Measurements from ENCODE around the gene HIGD1C.

HIGD1C gene

DNA sequence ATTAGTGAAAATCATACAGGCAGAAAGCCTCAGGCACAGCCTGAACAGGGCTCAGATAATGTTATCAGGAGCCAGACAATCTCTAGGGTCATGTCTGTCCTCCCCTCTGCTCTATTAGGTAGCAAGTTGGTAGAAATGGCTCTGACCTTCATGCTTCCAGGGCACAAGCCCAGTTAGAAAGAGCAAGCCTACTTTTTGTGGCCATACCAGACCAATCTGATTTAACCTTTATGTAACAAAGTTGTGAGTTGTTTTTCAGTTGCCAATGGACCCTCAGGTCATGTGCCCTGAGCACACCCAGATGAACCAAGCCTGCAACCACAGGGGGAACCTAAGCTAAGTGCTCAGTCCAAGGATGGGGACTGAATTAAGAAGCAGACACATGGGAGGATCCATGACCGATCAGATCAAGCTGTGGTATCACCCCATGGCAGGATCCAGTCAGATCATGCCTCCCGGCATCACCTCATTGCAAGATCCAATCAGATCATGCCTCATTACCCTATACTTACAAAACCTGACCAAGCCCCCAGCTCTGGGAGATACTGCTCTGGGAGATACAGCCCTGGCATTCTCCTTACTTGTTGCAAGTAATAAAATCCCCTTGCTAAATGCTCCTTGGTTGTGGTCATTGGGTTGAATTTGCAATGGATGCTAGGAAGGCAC, 18.8 kb upstream of the HIGD1C start:
- POLR2A ChIA-PET: no interaction called here
- CTCF ChIA-PET: no interaction called here
- no peak for DNase-seq (ENCODE audit: extremely low spot score)
- TF ChIP-seq, protein P1, sequence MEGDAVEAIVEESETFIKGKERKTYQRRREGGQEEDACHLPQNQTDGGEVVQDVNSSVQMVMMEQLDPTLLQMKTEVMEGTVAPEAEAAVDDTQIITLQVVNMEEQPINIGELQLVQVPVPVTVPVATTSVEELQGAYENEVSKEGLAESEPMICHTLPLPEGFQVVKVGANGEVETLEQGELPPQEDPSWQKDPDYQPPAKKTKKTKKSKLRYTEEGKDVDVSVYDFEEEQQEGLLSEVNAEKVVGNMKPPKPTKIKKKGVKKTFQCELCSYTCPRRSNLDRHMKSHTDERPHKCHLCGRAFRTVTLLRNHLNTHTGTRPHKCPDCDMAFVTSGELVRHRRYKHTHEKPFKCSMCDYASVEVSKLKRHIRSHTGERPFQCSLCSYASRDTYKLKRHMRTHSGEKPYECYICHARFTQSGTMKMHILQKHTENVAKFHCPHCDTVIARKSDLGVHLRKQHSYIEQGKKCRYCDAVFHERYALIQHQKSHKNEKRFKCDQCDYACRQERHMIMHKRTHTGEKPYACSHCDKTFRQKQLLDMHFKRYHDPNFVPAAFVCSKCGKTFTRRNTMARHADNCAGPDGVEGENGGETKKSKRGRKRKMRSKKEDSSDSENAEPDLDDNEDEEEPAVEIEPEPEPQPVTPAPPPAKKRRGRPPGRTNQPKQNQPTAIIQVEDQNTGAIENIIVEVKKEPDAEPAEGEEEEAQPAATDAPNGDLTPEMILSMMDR (IDR thresholded peaks at IDR 0.05; ENCODE audit: control extremely low read depth, extremely low read depth, low read depth, missing control alignments): no peak

DNA sequence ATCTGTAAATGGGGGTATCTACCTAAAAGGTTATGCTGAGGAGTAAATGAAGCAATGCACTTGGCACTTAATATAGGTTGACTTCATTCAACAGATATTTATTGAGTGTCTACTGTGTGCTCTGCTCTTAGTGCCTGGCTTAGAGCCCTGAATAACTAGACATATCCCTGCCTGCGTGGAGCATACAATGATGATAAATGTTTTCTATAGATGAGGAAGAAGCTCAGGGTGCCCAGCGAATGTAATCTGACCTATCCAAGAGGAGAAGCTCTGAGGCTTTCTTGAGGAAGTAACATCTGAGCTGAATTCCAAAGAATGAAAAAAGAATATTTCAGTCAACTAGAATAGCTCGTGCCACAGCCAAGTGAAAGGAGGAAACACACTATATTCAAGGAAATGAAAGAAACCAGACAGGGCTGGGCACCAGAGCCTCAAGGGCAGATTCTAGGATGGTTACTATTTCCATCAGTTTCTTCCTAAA, 17.9 kb upstream of the HIGD1C start:
- TF ChIP-seq, protein P1 (IDR thresholded peaks at IDR 0.05; ENCODE audit: control extremely low read depth, extremely low read depth, low read depth, missing control alignments): no peak
- no peak for DNase-seq (ENCODE audit: extremely low spot score)
- POLR2A ChIA-PET: no interaction called here
- CTCF ChIA-PET: no interaction called here

DNA sequence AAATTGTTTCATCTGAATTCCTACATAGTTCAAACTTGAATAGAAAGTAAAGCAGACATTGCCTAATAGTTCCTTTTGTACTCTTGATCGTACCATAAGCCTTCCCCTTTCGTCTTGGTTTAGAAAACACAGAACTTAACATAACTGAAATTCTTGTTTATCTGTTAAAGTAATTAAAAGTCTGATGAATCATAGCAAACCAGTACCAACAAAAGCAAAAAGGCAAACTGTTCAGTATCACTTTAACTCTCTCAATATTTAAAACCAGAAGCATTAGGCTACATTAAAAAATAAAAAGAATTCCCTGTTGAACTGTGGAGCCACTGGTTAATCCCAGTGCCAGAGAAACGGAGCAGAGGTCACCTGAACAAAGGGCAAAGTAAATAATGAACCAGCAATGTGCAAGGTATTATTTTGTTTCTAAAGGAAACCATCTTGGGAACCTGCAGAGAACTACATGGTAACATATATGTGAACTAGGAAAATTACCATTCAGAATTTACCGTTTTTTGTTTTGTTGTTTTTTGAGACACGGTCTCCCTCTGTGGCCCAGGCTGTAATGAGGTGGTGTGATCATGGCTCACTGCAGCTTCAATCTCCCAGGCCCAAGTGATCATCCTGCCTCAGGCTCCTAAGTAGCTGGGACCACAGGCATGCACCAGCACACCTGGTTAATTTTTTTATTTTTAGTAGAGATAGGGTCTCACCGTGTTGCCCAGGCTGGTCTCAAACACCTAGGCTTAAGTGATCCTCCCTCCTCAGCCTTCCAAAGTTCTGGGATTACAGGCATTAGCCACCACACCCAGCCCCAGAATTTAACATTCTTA, 17.1 kb upstream of the HIGD1C start:
- CTCF ChIA-PET: no interaction called here

DNA sequence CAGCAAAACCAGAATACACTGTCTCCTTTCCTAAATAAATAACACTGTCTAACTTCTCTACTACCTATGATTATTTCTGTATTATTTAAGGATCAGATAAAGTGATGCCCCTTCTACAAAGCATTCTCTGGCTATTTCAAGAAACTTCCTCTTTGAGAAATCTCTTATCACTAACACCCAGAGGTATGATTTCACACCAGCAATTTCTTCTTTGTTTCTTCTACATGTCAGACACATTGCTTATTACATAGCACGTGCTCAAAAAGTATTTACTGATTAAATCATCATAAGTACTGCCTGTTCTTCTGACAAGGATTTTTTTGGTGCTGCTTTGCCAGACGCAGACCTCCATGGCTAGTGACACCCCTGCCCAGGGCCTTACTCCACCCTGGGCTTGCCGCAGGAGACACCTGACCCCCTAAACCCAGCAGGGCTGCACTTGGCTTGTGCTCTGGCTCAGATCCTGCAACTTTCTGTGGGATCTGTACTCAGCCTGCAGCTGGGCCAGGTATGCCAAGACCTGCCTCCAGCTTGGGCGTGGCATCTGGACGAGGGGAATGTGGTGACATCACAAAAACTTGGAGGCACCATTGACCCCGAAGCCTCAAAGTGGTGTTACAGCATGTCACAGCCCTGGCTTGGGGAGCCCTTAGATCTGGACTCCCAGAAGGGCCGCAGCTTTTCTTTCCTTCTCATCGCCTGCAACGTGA, 15.4 kb upstream of the HIGD1C start:
- TF ChIP-seq, protein P1 (IDR thresholded peaks at IDR 0.05; ENCODE audit: control extremely low read depth, extremely low read depth, low read depth, missing control alignments): no peak
- no peak for DNase-seq (ENCODE audit: extremely low spot score)
- POLR2A ChIA-PET: no interaction called here
- CTCF ChIA-PET: no interaction called here

More for the DNA sequence above, 17.1 kb upstream of the HIGD1C start:
- POLR2A ChIA-PET: no interaction called here
- DNase-seq (ENCODE audit: extremely low spot score): no peak
- TF ChIP-seq, protein P1 (IDR thresholded peaks at IDR 0.05; ENCODE audit: control extremely low read depth, extremely low read depth, low read depth, missing control alignments): no peak

DNA sequence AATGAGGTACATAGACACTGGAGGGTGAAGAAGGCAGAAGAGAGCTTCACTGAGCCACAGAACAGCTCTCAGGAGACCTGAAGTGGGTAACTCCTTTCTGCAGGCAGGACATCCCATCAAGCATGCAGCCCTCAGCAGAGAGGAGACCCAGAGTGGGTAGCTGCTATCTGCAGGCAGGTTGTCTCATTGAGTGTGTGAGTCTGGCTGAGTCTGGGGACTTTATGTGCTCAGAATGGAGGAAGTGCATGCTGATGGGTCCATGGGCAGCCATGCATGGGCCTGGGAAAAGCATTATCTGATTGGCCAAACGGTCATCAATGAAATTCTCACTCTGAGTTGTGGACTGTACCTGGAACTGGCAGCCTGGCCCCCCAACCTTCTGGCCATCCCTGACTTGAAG, 14.7 kb upstream of the HIGD1C start:
- no peak for DNase-seq (ENCODE audit: extremely low spot score)
- ChIA-PET CTCF (no interaction called here), POLR2A (no interaction called here)

More for the DNA sequence above, 14.7 kb upstream of the HIGD1C start:
- TF ChIP-seq, protein P1 (IDR thresholded peaks at IDR 0.05; ENCODE audit: control extremely low read depth, extremely low read depth, low read depth, missing control alignments): no peak
